Adipose tissue (tissue), 3 donors: ENCODE measurements around the gene DLL3. TPM values are rescaled to one million over a fixed set of nuclear protein-coding genes. Genes with fewer than 3 reads are reported as not detected.

Experiments
- H3K27ac ChIP-seq: one replicate; pipeline ENCODE4 v1.5.1; 2013; ENCODE audit warnings: low read depth, low read length
- WGBS, 3 donors: extraction: QIAGEN DNeasy Blood & Tissue Kit; methylation state at CpG; one replicate each; pipeline ENCODE4 v1.1.7; 2013; 5-methylcytosine and 5-hydroxymethylcytosine counted together
- polyA plus RNA-seq, 3 donors: library from polyadenylated mRNA; stranded (reverse); fragments of 200-250 nt; gene quantifications; one replicate each; pipeline ENCODE4 v1.2.3, GENCODE V29; 2013
- donor health status: healthy with polysubstance abuse.
- donor health status: Bipolar disorder and iron deficiency.
- donor health status: healthy.

DLL3 gene
- polyA plus RNA-seq, 3 donors = not detected

- 80 to 92% (median 90%) methylated on average over 9 of the region's 9 CpGs for WGBS, 3 donors
- H3K27ac ChIP-seq = no peak overlapping the region
Observed at GRCh38 chr19:39508629-39509028, 9.9 kb downstream of the DLL3 start.

- H3K27ac ChIP-seq = no peak overlapping the region
- WGBS, 3 donors = 51 to 61% (median 51%) methylated on average over 2 of the region's 2 CpGs
Observed at GRCh38 chr19:39509233-39509632, 10.5 kb downstream of the DLL3 start.

DNA sequence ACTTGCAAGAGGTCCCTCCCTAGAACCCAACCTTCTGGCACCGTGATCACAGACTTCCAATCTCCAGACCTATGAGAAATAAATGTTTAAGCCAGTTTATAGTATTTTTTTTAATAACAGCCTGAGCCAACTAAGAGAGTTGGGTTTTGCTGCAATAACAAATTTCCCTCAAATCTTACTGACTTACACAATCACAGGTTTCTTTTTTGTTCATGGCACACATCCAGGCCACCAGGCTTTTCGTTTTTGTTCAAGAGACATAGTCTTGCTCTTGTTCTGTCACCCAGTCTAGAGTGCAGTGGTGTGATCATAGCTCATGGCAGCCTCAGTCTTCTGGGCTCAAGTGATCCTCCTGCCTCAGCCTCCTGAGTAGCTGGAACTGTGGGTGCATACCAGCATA lies 14.2 kb downstream of the DLL3 start:
- WGBS, 3 donors = 47 to 56% (median 52%) methylated on average over 2 of the region's 2 CpGs
- no peak overlapping the region for H3K27ac ChIP-seq

DNA sequence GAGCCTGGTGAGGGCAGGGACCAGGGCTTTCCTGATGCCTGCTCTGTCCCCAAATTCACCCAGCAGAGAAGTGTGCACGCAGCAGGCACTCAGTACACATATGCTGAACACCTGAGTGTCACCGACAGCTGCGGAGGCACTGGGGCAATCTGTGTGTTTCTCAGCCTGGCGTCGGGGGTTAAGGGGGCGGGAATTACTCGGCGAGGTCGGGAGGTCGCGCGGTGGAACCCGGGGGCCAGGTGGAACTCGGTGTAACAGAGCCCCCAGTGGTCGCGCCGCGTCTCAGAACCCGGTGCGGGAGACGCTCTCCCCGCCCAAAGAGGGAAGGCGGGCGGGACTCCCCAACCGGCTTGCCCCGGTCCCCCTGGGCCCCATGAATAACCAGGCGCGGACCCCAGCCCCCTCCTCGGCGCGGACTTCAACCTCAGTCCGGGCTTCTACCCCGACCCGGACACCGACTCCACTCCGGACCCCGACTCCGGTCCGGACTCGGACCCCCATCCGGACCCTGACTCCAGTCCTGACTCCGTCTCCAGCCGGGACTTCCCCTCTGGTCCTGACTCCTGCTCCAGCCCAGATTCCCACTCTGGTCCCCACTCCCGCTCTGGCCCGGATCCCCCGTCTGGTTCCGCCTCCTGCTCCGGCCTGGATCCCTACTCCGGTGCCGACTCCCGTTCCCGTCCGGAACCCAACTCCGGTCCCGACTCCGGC lies 16.2 kb downstream of the DLL3 start, which contains the start of gene SELENOV:
SELENOV (plus strand) TSS at position 300 of the 711 bp plus-strand sequence; CDS start at position 374, 74 bp downstream.
- no peak within 1 kb of the TSS for H3K27ac ChIP-seq
- 1% methylated on average over 50 to 56 of the region's 56 CpGs for WGBS, 3 donors

- no peak overlapping the region for H3K27ac ChIP-seq
- 3 to 4% (median 4%) methylated on average over 38 to 44 of the region's 44 CpGs for WGBS, 3 donors
Observed at GRCh38 chr19:39515551-39516191, 16.9 kb downstream of the DLL3 start.

GRCh38 chr19:39516270-39516669 lies 17.5 kb downstream of the DLL3 start:
- H3K27ac ChIP-seq = no peak overlapping the region
- WGBS, 3 donors = 42 to 45% (median 43%) methylated on average over 6 of the region's 6 CpGs

GRCh38 chr19:39517432-39517831 lies 18.7 kb downstream of the DLL3 start:
- H3K27ac ChIP-seq = no peak overlapping the region
- WGBS, 3 donors = 55 to 77% (median 74%) methylated on average over 3 of the region's 3 CpGs

DNA sequence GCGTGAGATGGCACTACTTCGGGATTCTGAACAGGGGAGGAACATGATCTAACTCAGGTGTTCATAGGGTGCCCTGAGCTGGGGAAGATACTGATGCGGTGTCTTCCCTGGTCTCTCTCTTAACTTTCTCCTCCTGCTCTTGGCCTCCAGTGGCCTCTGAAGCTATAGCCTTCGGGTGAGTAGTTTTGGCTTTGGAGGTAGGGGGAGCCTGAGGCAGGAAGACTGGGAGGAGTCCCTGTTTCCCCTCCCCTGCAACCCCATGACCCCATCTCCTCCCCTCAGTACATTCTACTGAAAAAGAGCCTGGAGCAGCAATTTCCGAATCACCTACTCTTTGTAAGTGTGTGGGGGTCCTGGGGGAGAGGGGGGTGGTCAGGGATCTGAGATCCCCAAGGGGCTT lies 19.7 kb downstream of the DLL3 start:
- H3K27ac ChIP-seq = no peak overlapping the region
- 65 to 68% (median 68%) methylated on average over 5 of the region's 5 CpGs for WGBS, 3 donors

- no peak overlapping the region for H3K27ac ChIP-seq
- WGBS, 3 donors = 57 to 75% (median 71%) methylated on average over 9 of the region's 9 CpGs
Observed at GRCh38 chr19:39518975-39519374, 20.2 kb downstream of the DLL3 start.

- WGBS, 3 donors = 83 to 87% (median 85%) methylated on average over 8 of the region's 8 CpGs
- H3K27ac ChIP-seq = no peak overlapping the region
Observed at GRCh38 chr19:39520541-39521484, 22.1 kb downstream of the DLL3 start.

GRCh38 chr19:39524495-39524894 lies 25.7 kb downstream of the DLL3 start:
- H3K27ac ChIP-seq = no peak overlapping the region
- 85 to 91% (median 88%) methylated on average over 8 of the region's 8 CpGs for WGBS, 3 donors

DNA sequence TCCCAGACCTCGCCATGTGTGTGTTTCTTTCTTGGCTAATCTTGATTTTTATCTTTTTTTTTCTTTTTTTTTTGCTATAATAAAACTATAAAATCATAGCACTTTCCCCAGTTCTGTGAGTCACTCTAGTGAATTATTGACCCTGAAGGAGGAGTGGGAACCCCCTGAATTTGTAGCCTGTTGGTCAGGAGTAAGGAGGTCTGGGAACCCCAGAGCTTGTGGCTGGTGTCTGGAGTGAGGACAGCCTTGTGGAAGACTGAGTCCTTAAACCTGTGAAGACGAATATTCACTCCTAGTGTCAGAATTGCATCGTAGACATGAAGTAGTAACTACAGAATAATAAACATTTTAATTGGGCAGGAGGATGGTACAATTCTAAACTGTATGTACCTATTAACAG lies 26.5 kb downstream of the DLL3 start:
- WGBS, 3 donors = 91 to 96% (median 93%) methylated on average over 3 of the region's 3 CpGs

DNA sequence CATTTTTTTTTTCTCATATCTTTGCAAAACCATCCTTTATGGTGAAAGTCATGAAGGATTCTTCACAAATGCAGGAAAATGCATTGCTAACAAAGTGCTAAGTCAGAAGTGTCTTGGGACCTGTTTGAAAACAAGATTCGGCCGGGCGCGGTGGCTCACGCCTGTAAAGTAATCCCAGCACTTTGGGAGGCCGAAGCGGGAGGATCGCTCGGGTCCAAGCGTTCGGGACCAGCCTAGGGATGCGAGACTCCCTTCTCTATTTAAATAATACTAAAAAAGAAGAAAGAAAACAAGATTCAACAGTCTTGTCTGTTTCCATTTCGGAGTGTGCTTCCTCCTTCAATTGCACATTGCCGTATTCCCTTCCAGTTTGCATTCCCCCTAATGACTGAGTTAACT lies 33.1 kb downstream of the DLL3 start:
- WGBS, 3 donors = 28 to 47% (median 31%) methylated on average over 14 of the region's 14 CpGs
- H3K27ac ChIP-seq = no peak overlapping the region

More for the DNA sequence above, 26.5 kb downstream of the DLL3 start:
- H3K27ac ChIP-seq = no peak overlapping the region

DNA sequence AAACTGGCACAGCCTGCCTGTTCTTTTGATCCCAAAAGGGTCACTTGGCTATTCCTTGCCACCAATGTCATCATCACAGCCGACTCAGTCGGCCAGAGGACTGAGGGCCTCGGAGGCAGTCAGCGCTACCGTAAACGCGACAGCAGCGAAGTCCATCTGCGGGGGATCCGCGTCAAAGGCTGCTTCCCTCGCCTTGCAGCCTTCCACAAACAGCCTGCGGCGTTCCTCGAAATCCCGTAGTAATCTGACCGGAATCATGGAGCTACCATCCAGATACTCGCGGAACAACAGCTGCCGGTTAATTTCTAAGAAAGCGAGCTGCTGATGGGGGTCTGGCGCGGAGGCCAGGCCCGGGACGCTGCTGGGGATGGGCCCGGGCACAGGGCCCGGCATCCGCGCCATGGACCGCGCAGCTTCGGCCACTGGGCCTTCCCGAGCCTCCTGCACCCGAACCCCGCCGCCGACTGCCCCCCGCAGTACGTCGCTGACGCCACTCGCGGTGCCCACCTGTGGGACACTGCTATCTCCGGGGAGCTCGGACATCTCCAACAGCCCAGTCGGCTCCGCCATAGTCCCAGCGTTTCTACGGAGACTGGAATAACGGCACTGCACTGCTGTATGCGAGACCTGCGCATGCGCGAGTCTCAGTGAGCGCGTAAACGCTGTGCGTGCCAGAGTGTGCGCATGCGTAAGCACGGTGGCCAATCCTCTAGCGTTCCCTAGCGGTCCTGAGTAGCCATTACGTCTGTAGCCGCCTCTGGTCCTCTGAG lies 33.7 kb downstream of the DLL3 start, which contains the start of gene EID2B:
EID2B (minus strand) TSS at position 620 of the 770 bp plus-strand sequence; CDS start at position 570, 50 bp downstream.
- no peak within 1 kb of the TSS for H3K27ac ChIP-seq
- WGBS, 3 donors = 0% methylated on average over 60 to 65 of the region's 65 CpGs

GRCh38 chr19:39533003-39533512 lies 34.3 kb downstream of the DLL3 start:
- WGBS, 3 donors = 18 to 22% (median 21%) methylated on average over 12 of the region's 12 CpGs
- no peak overlapping the region for H3K27ac ChIP-seq

- 70 to 77% (median 76%) methylated on average over 3 of the region's 3 CpGs for WGBS, 3 donors
- no peak overlapping the region for H3K27ac ChIP-seq
Observed at GRCh38 chr19:39533791-39534190, 35.0 kb downstream of the DLL3 start.

DNA sequence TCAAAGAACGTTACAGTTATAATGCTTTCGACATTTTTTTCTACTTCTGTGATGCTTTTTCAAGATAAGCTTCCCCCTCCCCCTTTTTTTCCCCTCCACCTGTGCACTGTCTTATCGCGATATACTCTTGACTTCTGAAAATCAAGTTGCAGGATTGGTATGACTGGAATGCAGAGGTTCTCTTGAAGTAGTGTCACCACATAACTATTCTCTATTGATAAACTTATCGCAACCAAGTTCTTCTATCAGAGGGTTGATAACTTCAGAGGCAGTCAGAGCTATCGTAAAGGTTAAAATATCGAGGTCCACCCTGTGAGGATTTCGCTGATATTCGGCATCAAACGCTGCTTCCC lies 40.4 kb downstream of the DLL3 start:
- peak overlapping the region; percentile 56 for H3K27ac ChIP-seq
- 2 to 4% (median 3%) methylated on average over 10 of the region's 10 CpGs for WGBS, 3 donors
